Measurements from ENCODE around the gene MMP8.
A peak's percentile ranks its signal among the peaks of the same experiment; 100 is the strongest.
"Not testable (repeated sequence)": the region's sequence is repeated elsewhere in the genome, so short reads cannot be mapped to it uniquely, and the experiment has no call there.

MMP8 gene, protein sequence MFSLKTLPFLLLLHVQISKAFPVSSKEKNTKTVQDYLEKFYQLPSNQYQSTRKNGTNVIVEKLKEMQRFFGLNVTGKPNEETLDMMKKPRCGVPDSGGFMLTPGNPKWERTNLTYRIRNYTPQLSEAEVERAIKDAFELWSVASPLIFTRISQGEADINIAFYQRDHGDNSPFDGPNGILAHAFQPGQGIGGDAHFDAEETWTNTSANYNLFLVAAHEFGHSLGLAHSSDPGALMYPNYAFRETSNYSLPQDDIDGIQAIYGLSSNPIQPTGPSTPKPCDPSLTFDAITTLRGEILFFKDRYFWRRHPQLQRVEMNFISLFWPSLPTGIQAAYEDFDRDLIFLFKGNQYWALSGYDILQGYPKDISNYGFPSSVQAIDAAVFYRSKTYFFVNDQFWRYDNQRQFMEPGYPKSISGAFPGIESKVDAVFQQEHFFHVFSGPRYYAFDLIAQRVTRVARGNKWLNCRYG

DNA sequence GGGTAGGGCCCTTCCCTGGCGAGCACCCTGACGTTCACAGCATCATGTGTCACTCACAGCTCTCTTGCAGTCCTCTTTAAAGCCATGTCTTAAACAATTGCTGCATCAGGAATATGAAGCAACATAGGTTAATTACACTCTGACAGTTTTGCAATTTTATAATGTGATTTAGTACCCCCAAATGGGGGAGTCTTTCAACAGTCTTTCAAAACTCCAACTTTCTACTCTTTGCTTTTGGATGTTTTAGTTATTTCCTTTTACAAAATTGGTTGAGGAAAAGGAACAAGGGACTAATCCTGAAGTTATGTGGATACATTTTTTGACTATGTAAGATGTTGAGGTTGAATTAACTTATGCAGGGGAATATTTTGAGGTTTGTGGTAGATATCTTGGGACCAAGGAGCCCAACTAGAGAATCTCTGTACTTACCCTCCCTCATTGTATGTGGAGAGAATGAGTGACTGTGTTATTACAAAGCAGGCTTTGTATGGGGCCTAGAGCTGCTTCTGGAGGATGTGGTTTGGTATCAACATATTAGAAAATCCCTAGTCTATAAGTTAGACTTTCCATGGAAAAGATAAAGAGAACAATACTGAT, at the start of gene MMP8:
Gene MMP8, minus strand, starts transcription at position 51 of the 597 bp plus-strand sequence. CDS start 99 bp downstream, outside the sequence.
- Histone ChIP-seq H3K4me3 (no peak within 1 kb of the TSS), H3K27ac (no peak within 1 kb of the TSS)

DNA sequence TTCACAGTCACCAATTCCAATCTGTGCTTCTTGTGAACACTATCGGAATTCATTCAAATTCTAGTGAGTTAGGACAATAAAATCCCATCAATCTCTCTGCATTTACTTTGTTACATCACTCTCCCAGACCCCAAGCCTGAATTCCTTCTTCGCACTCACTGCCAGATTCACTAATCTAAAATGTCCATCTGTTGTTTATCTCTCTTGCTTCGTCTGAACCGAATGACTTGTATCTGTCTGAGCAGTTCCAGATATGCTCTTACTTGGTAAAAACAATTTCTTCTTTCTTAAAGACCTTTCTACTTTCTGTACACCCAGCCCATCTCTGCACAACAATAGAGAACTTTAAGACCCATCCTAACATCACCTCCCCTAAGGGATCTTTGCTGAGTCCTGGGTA, 48.6 kb upstream of the MMP8 start:
- H3K4me3 ChIP-seq, result no peak overlapping the region
- H3K27ac ChIP-seq, result no peak overlapping the region

DNA sequence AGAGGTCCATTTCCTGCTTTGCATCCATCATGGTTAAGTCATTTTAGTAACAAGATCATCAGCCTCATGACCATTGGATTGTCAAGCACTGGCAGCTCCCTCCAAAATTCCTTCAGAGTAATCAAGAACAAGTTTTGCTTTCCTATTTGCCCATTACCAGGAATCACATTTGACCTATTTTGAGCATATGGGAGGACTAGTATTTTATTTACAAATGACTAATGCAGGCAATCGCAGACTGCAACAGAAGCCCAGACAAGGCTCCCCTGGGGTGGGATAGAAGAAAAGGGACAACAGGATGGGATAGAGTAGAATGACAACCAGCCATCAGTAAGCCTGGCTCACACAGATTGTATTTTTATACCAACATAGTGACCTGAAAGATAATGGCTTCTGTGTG, 46.6 kb upstream of the MMP8 start:
- no peak overlapping the region for H3K4me3 ChIP-seq
- no peak overlapping the region for H3K27ac ChIP-seq

DNA sequence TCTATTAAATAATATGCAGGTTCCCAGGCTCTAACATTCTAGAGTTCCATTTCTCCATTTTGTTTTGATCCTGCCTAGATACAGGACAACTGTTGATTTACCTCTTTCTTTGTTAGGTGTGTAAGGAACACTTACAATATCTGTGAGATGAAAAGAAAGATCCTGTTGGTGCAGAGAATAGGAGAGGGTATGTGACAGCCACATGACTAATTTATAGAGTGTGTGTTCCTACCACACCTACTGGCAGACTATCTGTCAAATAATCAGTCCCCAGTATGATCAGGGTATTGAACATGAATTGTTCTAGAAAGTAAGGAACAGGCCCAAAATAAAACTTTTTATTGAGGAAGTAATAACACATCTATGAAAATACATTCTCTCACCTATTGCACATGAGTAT, 45.4 kb upstream of the MMP8 start:
- Histone ChIP-seq H3K27ac (no peak overlapping the region), H3K4me3 (no peak overlapping the region)

DNA sequence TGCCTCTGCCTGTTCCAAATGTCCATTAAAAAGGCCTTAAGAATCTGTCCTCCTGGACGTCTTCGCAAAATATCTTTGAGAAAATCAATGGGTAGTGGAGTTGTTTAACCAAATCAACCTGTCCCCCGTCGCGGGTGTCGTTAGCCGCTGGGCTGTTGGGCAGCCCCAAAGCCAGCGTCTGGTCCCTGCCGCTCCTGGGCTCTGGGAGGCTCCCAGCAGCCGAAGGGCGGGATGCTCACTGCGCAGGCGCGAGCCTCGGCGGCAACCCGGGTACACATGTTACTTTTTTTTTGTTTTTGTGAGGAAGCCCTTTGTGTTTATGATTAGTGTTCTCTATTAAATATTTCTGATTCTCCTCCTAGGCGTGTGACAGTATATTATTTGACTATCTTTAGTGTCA, 43.0 kb upstream of the MMP8 start:
- H3K27ac ChIP-seq, result no peak overlapping the region
- H3K4me3 ChIP-seq, result no peak overlapping the region

DNA sequence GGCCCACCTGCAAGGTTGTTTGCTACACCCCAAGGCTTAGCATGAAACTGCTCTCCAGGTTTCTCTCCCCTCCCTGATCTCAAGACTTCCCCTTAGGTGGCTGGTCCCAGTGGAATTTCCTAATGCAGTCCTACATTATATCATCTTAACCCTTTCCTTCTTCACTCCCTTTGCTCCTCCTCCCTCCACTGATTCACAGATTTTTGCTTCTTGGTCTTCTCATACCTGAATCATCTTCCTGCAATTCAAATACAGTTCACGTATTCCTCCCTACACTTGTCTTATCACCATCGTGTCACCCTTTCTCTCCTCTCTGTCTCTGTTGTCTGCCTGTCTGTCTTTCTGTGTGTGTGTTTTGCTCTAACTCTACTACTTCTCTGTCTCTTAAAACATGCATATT, 38.7 kb upstream of the MMP8 start:
- Histone ChIP-seq H3K4me3 (no peak overlapping the region), H3K27ac (no peak overlapping the region)

DNA sequence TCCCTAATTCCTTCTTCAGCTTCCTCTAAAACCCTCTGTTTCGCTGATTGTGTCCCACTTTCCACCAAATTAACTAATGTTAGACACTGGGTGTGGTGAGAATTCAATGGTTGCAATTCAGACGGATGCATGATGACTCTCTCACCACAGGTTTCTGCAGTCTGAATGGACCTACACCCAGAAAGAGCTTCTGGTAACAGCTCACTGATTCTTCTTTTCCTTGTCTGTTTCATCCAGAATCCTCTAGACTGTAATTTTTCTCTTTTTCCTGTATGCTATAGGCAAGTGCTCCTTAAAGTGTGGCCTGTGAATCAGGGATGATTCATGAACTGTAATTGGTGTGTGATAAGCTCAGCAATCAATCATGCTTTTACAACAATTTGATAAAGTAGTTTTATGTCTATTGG, 37.6 kb upstream of the MMP8 start:
- Histone ChIP-seq H3K4me3 (no peak overlapping the region), H3K27ac (no peak overlapping the region)

DNA sequence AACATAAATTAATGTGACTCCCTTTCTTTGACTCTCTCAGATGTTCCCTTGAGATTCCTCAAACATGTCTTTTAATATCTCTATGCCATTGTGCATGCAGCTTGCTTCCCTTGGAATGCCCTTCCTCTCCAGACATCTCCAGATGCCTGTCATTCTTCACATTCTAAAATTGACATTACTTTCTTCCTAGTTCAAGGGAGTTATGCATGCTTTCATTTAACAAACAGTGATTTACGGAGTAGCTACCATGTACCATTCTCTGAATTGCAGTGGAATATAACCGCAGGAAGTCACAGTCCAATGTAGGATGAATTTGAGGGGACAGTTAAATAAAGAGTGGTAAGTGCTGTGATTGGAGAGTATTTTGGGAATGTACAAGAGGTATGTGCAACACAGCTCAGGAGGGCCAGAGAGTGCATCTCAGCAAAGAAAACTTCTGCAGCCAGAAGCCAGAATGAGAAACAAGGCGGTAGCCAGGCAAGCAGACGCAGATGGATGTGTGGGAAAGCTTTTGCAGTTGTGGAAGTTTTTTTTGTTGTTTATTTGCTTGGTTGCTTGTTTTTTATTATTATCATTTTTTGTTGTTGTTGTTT, 37.0 kb upstream of the MMP8 start:
- H3K27ac ChIP-seq, result no peak overlapping the region
- no peak overlapping the region for H3K4me3 ChIP-seq

DNA sequence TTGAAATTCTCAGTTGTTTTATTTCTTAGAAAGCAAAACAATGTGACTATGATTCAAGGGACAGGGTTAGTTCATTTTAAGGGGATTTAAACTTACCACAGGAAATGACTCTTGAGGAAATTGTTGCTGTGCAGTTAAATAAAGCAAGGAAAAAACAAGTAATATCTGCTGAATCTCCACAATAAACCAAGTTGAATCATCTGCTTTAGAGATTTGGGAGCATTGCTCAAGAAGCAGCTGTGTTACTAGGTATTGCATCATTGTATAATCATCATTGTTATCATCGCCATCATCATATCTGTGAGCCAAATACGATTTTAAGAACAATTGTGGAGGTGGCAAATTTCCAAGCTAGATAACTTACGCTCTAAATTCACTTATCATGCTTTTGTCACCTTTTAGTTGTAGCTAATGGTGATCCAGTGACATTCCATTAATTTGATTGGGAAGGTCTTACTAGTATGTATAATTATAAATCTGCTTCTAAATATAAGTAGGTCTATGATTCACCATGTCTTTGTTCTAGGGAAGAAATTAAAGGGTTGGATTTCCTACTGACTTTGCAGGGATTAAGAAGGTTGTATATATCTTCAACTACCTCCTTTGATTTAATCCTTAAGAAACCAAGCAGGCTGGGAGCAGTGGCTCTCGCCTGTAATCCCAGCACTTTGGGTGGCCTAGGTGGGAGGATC, 35.7 kb upstream of the MMP8 start:
- Histone ChIP-seq H3K4me3 (no peak overlapping the region), H3K27ac (no peak overlapping the region)

DNA sequence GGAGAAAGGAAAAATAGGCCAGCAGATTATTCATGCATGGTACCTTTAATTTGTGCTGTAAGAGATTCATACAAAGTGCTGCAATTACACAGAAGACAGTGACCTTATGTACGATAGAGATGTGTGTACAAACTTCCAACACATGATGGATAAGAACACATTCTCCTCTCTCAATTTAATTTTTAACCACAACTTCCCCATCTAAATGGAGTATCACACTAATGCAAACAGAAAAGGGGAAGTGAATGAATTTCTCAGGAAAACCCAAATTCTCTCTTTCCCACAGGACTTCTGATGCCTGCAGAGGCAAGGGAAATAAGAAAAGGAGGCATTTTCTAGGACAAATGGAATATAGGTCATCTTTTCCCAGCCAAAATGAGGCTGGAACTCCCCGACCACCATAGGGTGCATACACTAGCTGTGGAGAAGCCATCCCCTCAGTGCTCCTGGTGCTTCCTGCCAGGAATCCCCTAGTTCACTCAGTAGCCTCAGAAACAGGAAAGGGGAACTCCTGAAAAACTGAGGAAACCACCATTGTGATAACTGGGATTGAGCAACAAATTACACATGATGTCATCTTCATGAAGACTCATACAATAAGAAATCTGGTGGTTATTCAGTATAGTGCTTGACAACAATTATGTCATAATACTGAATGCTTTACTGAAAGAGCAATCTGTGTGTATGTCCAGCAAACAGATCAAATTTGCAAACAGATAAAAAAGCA, 33.2 kb upstream of the MMP8 start:
- Histone ChIP-seq H3K27ac (no peak overlapping the region), H3K4me3 (no peak overlapping the region)

DNA sequence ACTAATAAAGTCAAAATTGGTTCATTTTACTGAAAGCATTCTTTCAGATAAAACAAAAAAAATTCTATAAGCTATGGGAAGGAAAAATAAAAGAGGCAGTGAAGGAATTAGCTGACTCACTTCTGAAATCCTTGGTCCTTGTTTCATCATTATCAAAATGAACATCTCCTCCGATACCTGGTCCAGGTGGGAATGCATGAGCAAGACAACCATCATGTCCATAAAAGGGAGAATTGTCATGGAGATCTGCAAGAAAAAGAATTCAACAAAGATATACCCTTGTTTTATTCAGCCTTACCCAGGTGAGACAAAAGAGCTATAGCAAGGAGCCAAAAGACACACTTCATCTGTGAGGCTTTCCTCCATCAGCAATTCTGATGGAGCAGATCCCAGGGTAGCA, 28.5 kb upstream of the MMP8 start:
- Histone ChIP-seq H3K27ac (no peak overlapping the region), H3K4me3 (no peak overlapping the region)

DNA sequence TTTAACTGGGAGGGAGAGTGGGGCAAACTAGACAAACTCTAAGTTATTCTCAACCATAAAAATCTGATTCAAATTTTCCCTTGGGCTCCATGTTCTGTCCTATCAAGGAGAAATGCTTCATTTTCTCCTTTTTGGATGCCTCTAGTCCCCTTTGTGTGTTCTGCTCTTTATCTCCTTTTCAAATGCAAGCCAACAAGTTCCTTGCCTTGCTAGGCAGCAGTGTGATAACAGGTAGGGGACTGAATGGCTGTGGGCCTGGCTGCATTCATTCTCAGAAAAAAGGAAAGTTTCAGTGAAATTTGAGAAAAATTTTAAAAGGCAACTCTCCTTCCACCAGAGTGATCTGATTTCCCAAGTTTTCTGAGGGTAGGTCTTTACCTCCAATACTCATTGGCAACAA, 26.9 kb upstream of the MMP8 start:
- Histone ChIP-seq H3K4me3 (no peak overlapping the region), H3K27ac (no peak overlapping the region)

DNA sequence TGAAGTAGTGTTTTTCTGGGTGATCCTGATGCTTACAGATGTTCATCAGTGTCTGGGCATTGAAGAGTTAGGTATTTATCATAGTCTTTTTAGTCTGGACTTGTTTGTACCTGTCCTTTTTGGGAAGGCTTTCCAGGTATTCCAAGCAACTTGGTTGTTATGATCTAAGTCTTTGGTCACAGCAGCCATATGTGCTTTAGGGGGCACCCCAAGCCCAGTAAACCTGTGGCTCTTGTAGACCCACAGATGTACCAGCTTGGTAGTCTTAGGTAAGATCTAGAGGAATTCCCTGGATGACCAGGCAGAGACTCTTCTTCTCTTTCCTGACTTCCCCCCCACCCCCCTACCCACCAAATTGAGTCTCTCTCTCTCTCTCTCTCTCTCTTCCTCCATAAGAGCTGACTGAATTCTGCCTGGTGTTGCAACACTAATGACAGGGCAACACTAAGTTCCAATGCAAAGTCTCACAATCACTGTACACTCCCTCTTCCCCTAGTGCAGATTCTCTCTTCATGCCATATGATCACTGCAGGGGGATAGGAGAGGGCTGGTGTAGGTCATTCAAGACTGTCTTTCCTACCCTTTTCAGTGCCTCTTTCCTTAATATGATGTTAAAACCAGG, 24.5 kb upstream of the MMP8 start:
- no peak overlapping the region for H3K4me3 ChIP-seq
- no peak overlapping the region for H3K27ac ChIP-seq

DNA sequence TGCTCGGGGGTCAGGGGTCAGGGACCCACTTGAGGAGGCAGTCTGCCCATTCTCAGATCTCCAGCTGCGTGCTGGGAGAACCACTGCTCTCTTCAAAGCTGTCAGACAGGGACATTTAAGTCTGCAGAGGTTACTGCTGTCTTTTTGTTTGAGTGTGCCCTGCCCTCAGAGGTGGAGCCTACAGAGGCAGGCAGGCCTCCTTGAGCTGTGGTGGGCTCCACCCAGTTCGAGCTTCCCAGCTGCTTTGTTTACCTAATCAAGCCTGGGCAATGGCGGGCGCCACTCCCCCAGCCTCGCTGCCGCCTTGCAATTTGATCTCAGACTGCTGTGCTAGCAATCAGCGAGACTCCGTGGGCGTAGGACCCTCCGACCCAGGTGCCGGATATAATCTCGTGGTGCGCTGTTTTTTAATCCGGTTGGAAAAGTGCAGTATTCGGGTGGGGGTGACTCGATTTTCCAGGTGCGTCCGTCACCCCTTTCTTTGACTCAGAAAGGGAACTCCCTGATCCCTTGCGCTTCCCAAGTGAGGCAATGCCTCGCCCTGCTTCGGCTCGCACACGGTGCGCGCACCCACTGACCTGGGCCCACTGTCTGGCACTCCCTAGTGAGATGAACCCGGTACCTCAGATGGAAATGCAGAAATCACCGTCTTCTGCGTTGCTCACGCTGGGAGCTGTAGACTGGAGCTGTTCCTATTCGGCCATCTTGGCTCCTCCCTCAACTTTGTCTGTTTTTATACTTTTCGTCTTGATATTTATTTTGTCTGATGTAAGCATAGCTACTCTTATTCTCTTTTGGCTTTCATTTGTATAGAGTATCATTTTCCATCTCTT, 22.2 kb upstream of the MMP8 start:
- H3K4me3 ChIP-seq, result not testable (repeated sequence)
- peak overlapping the region in 1 of 21 experiments; percentile 50 for H3K27ac ChIP-seq

DNA sequence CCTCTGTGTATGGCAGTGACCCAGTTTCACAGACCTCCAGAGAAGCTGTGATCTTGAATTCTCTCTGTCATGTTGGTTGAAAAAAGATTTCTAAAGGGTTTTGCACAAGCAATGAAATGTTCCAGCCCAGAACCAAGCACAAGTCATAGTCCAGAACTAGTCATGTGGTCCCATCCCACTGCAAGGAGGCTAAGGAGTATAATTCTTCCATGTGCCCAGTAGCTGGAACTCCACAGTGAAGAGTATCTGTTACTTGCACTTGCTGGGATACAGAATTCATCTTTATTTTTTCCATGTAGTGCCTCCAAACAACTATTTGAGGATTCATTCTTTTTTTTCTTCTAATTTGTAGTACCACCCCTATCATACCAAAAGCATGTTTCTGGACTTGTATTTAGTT, 9.9 kb upstream of the MMP8 start:
- no peak overlapping the region for H3K4me3 ChIP-seq

DNA sequence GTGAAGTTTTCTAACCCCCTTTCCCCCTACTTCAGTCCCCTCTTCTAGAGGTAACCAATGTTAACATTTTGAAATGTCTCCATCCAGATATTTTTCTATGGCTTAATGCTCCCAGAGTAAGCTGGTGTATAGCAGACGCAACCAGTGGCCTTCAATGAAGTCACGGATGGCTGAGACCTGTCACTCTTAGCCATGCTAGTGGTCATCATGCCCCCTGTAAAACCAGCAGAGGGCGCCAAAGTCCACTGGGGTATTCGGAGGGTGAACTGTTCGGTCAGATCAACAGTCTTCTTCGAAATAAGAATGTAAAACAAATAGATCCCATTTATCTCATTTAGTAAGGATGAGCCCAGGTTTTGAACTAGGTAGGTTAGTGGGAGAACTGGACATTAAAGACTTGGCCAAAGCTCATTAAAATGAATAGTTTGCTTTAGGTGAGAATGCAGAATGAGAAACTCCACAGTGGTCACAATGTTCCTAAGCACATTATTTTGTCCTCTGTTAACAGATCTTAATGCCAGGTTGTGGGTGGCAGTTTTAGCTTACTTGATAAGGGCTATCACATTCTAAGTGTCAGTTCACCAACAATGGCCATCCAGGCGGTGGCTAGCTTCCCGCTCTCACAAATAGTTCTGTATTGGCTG, 8.6 kb upstream of the MMP8 start:
- H3K4me3 ChIP-seq, result no peak overlapping the region
- no peak overlapping the region for H3K27ac ChIP-seq

More for the DNA sequence above, 9.9 kb upstream of the MMP8 start:
- no peak overlapping the region for H3K27ac ChIP-seq

DNA sequence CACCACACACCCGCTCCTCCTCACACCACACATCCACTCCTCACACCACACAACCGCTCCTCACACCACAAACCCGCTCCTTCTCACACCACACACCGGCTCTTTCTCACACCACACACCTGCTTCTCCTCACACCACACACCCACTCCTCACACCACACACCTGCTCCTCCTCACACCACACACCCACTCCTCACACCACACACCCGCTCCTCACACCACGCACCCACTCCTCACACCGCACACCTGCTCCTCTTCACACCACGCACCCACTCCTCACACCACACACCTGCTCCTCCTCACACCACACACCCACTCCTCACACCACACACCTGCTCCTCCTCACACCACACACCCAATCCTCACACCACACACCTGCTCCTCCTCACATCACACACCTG, 6.2 kb upstream of the MMP8 start:
- peak overlapping the region in 1 of 21 experiments; percentile 28 for H3K27ac ChIP-seq
- H3K4me3 ChIP-seq, result not testable (repeated sequence)

Data from skin epidermis (tissue), 12 donors.